Testis (tissue), 2 donors: ENCODE measurements around the gene RAB11FIP3.

ENCODE experiments used
- CTCF ChIP-seq, 3 experiments: fragments of 450-650 bp in 2 of 3; fragments of 200-600 bp in 1 of 3; sonication (generic) in 1 of 3; IDR thresholded peaks; one replicate each; pipeline ENCODE4 v1.5.1; 2016 to 2019; ENCODE audit warnings: antibody characterized with exemption in 3 of 3, mild to moderate bottlenecking in 2 of 3, moderate library complexity in 1 of 3
- POLR2A ChIP-seq: fragments of 450-650 bp; IDR thresholded peaks from one replicate; pipeline ENCODE4 v1.6.1; 2017; ENCODE audit warnings: antibody characterized with exemption, mild to moderate bottlenecking, moderate library complexity

GRCh38 chr16:567373-568256 lies 142.2 kb downstream of the RAB11FIP3 start:
- no peak for TF ChIP-seq CTCF (IDR thresholded peaks at IDR 0.05)
- no peak for TF ChIP-seq POLR2A
